GM19455 (cell line): ENCODE results near the gene ACBD6.

Experiments used
- ATAC-seq: cut with Tn5 transposase; IDR thresholded peaks from one replicate; pipeline ENCODE4 v1.9.1; 2021; ENCODE audit not compliant: unreplicated experiment

The ACBD6 gene

DNA sequence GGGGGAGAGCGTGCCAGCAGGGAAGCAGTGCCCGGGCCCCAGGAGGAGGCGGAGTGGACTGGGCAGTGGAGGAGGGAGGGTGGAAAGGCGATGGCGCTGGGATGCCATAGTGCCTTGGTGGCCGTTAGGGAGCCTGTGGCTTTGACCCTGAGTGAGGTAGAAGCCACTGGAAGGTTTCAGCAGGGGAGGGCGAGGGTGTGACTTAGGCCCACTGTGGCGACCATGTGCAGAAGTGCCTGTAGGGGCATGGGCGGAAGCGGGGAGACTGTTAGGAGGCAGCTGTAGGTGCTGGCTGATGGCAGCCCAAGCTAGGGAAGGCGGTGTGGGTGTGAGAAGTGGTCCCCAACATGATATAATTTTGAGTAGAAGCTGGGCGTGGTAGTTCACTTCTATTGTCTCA lies 244.1 kb downstream of the ACBD6 start:
- no peak for ATAC-seq

DNA sequence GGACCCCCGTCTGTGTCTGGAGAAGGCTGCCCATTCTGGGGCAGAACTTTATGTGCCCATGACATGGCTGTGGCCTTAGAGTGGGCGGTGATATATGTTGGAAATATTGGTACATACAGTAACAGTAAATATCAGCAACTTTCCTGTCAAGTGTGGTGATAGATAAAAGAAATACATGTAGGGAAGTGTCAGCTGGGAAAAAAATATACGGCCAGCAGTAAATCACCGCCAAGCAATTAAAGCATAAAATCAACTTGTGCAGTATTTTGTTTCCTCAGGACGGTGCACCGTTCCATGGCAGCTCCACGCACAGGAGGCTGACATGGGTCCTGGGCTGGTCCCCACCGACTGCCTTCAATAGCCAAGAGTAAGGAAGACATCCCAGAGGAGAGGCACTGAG lies 244.9 kb downstream of the ACBD6 start:
- ATAC-seq = no peak

- ATAC-seq = no peak
Measured at GRCh38 chr1:180257028-180257386, 245.4 kb downstream of the ACBD6 start.

DNA sequence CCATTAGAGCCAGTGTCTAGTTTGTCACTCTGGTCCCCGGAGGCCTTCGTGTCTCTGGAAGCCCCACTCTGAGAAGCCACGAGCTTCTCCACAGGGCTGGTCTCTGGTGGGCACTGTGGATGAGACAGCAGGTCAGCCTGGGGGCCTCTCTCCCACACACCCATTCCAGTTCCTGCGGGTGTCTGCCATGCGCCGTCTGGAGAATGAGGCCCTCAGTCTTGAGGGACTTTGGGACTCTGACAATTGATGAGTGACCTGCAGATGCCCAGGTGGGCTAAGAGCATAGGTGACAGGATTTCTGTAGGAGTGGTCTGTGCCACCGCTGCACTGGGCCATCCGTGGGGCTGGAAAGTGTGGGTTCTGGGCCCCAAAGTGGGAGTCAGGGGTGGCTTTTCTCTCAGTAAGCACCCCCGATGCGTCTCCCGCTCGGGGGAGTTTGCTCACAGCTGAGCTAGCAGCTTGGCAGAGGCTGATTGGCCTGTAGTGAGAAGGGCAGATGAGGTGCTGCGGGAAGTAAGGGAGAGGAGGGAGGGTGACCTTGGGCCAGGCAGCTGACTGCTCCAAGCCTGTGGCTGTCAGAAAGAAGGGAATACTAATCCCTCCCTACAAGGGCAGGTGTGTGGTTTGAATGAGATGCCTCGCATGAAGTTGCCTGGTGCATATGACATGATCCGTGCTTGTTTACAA lies 245.9 kb downstream of the ACBD6 start:
- ATAC-seq = no peak

DNA sequence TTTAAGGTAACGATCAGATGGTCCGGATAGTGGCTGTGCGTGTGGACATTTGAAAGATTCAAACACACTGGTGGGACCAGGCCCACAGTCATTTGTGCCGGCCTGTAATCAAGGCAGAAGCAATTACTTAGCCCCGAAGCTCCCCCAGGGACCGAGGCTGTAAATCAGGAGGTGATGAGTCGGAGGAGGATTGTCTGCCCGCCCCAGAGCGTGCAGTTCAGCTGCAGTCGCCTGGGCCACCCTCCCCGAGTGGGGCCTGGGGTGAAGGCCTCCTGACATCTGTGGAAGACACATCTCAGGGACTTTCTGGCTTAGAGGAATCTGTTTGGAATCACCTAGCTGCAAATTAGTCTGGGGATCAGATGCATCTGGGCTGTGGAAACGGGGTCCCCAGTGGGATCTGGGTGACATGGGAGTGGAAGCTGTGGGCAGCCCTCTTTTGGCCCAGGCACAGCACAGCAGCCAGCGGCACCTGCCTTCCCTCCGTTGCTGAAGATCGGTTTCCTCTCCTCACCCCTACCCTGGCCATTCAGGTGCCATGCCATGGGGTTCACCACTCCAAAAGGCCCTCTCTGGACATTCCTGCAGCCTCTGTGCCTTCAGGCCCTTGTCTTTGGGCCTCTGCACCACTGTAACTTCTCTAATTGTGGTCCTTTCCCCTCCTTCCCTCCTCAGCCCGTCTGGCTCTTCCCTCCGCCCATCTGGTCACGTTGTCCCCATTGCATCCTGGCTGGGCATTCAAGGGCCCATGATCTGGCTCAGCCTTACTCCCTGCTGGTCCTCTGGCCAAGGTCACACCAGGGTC lies 246.6 kb downstream of the ACBD6 start:
- no peak for ATAC-seq

- ATAC-seq = no peak
Measured at GRCh38 chr1:180254854-180255253, 247.5 kb downstream of the ACBD6 start.

DNA sequence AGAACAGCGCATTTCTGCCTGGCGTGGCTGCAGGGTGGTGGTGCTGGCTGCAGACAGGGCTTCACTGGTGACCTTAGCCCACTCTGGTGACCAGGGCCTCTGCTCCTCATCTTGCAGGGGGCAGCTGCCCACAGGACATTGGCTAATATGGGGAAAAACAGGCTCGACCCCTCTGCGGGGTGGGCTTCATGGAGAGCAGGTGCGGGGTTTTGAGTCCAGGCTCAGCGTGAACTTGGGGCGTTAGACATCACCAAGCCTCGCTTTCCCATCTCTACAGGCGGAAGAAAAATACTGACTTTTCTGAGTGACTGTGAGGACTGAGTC lies 247.9 kb downstream of the ACBD6 start:
- no peak for ATAC-seq

GRCh38 chr1:180253585-180254495 lies 248.5 kb downstream of the ACBD6 start:
- no peak for ATAC-seq

GRCh38 chr1:180252638-180253536 lies 249.5 kb downstream of the ACBD6 start:
- peak; percentile 58 for ATAC-seq

GRCh38 chr1:180251526-180252305 lies 250.7 kb downstream of the ACBD6 start:
- no peak for ATAC-seq

DNA sequence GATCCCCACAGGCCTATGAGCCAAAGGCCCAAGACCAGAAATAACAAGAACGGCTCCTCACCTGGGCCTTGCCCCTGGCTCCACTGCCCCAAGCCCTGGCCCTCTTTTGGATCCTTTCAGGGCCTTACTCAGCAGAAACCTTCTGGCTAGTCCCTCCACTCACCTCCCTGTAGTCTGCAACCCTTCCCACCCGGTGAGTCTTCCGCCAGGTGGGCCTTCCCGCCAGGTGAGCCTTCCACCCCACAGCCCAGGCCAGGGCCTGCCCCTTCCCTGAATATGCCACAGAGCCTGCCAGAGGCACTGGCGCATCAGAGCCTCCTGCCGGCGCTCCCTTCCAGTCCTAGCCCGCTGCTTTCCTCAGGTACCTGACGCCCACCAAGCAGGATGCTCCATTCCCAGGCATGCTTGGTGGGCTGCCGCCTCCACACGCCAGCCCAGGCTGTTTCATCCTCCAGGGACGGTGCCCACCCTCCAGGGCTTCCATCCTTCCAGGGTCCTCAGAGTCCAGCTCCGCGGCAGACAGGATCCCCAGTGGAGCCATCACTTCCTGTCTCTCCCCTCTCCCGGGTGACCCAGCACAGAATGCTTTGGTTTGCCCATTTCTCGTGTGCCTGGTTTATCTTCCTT lies 251.4 kb downstream of the ACBD6 start:
- ATAC-seq = no peak

GRCh38 chr1:180250499-180250770 lies 251.9 kb downstream of the ACBD6 start:
- ATAC-seq = no peak

GRCh38 chr1:180249725-180250498 lies 252.5 kb downstream of the ACBD6 start:
- ATAC-seq = no peak

- ATAC-seq = no peak
Measured at GRCh38 chr1:180248731-180249681, 253.4 kb downstream of the ACBD6 start.

DNA sequence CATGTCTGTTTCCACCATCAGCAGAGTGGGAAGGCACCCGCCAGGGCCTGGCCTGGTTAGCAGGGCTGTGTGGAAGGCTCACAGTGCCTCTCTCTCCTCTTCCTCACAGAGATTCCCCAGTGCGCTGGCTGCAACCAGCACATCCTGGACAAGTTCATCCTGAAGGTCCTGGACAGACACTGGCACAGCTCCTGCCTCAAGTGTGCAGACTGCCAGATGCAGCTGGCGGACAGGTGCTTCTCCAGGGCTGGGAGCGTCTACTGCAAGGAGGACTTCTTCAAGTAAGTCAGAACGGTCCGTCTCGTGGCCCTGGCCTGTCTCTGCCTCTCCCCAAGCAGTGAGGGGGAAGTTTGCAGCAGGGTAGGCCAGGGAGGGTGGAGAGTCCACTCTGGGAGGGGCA lies 254.2 kb downstream of the ACBD6 start:
- no peak for ATAC-seq

- ATAC-seq = no peak
Measured at GRCh38 chr1:180247580-180247979, 254.8 kb downstream of the ACBD6 start.

GRCh38 chr1:180247061-180247460 lies 255.3 kb downstream of the ACBD6 start:
- no peak for ATAC-seq

GRCh38 chr1:180246579-180246978 lies 255.8 kb downstream of the ACBD6 start:
- ATAC-seq = no peak
